H1 (cell line): ENCODE results near the gene LGALS3. TPM values are rescaled to one million over a fixed set of nuclear protein-coding genes. Genes with fewer than 3 reads are reported as not detected.

ENCODE experiments used
- CTCF ChIA-PET: fragments of 300-600 bp; sonication (Branson Sonifier 250); formaldehyde crosslinking; loops from one replicate; lab custom pipeline; 2021; ENCODE audit not compliant: partially characterized antibody; lab: Charles Lee
- POLR2A ChIA-PET: fragments of 300-600 bp; sonication (Branson Sonifier 250); formaldehyde crosslinking; loops from one replicate; lab custom pipeline; 2021; ENCODE audit warnings: inconsistent platforms; ENCODE audit not compliant: partially characterized antibody; lab: Charles Lee
- DNase-seq, 2 experiments: peaks; one replicate each; pipeline versions ENCODE4 v3.0.0 to v3.0.0-alpha.2; 2010 to 2022; ENCODE audit warnings: low spot score in 2 of 2, low read depth in 1 of 2, mixed read lengths in 1 of 2
- FAIRE-seq: peaks from 2 replicates; lab custom pipeline; 2011; peaks lifted over from hg19 to GRCh38; lab: Jason Lieb, UNC
- H2AFZ ChIP-seq: 2 replicates; pipeline ENCODE4 v1.8.1; 2012; ENCODE audit warnings: low read length, inconsistent platforms
- H2AK5ac ChIP-seq: 2 replicates; pipeline ENCODE4 v1.6.1; 2013; ENCODE audit warnings: low read depth, low read length
- H2BK120ac ChIP-seq: replicated peaks from 2 replicates; pipeline ENCODE3; 2013; ENCODE audit warnings: low read depth, low read length, inconsistent platforms
- H2BK12ac ChIP-seq: 2 replicates; pipeline ENCODE4 v1.6.1; 2013; ENCODE audit warnings: low read depth, low read length
- H2BK15ac ChIP-seq: 2 replicates; pipeline ENCODE4 v1.6.1; 2013; ENCODE audit warnings: low read length
- H2BK20ac ChIP-seq: 2 replicates; pipeline ENCODE4 v1.6.1; 2013; ENCODE audit warnings: low read length
- H2BK5ac ChIP-seq: 2 replicates; pipeline ENCODE4 v1.6.1; 2013; ENCODE audit warnings: low read depth, low read length
- H3K14ac ChIP-seq: 2 replicates; pipeline ENCODE4 v1.6.1; 2013; ENCODE audit warnings: inconsistent platforms; ENCODE audit not compliant: insufficient read length
- H3K18ac ChIP-seq: 2 replicates; pipeline ENCODE4 v1.6.1; 2013; ENCODE audit warnings: low read length; ENCODE audit errors: extremely low read depth
- H3K23ac ChIP-seq: 2 replicates; pipeline ENCODE4 v1.6.1; 2013; ENCODE audit warnings: inconsistent platforms; ENCODE audit not compliant: insufficient read length
- H3K23me2 ChIP-seq: 2 replicates; pipeline ENCODE4 v1.6.1; 2013; ENCODE audit warnings: low read depth, low read length
- H3K27ac ChIP-seq: 2 replicates; pipeline ENCODE4 v1.6.1; 2011; ENCODE audit warnings: low read depth, low read length, inconsistent platforms
- H3K27me3 ChIP-seq, 4 experiments: replicated peaks in 1 of 4; 1 replicate in 1 of 4; 2 replicates in 3 of 4; pipeline versions ENCODE4 v1.6.1 to v1.8.1; 2011 to 2013; ENCODE audit warnings: low read length in 3 of 4, mild to moderate bottlenecking in 3 of 4, inconsistent platforms in 2 of 4, mixed read lengths in 2 of 4, moderate library complexity in 1 of 4; ENCODE audit not compliant: control insufficient read depth in 3 of 4, insufficient read depth in 3 of 4; ENCODE audit errors: extremely low read depth in 1 of 4
- H3K36me3 ChIP-seq, 4 experiments: 2 replicates each; pipeline versions ENCODE4 v1.6.1 to v1.8.1; 2011 to 2013; ENCODE audit warnings: mild to moderate bottlenecking in 4 of 4, low read length in 3 of 4, moderate library complexity in 2 of 4, control low read depth in 1 of 4, inconsistent platforms in 1 of 4; ENCODE audit not compliant: insufficient read depth in 4 of 4, control insufficient read depth in 2 of 4
- H3K4ac ChIP-seq: replicated peaks from 2 replicates; pipeline ENCODE3; 2013; ENCODE audit warnings: low read length, low read depth, mixed read lengths, inconsistent platforms; ENCODE audit not compliant: insufficient read length
- H3K4me1 ChIP-seq, 4 experiments: replicated peaks in 1 of 4; 1 replicate in 1 of 4; 2 replicates in 3 of 4; pipeline versions ENCODE4 v1.6.1 to v1.8.1; 2011 to 2013; ENCODE audit warnings: low read length in 3 of 4, inconsistent platforms in 2 of 4, mixed read lengths in 1 of 4; ENCODE audit not compliant: insufficient read depth in 4 of 4, control insufficient read depth in 3 of 4
- H3K4me2 ChIP-seq, 2 experiments: 2 replicates each; pipeline versions ENCODE4 v1.6.1 to v1.8.1; 2011 to 2013; ENCODE audit warnings: low read depth in 2 of 2, low read length in 2 of 2, control low read depth in 1 of 2, inconsistent platforms in 1 of 2, mild to moderate bottlenecking in 1 of 2; ENCODE audit not compliant: insufficient read depth in 1 of 2
- H3K4me3 ChIP-seq, 4 experiments: fragments of 200-600, 300-600 bp in 1 of 4; sonication (generic), shearing (Covaris generic), sonication (Bioruptor Twin) in 1 of 4; 2 replicates each; pipeline versions ENCODE4 v1.5.1 to v1.8.1; 2011 to 2016; ENCODE audit warnings: low read length in 4 of 4, low read depth in 3 of 4, control low read depth in 2 of 4, inconsistent platforms in 2 of 4, mild to moderate bottlenecking in 2 of 4, mixed read lengths in 1 of 4, moderate library complexity in 1 of 4; ENCODE audit not compliant: insufficient read depth in 2 of 4; ENCODE audit errors: extremely low read depth in 1 of 4
- H3K56ac ChIP-seq: replicated peaks from 2 replicates; pipeline ENCODE3; 2013; ENCODE audit warnings: low read depth, mild to moderate bottlenecking, mixed read lengths, low read length, inconsistent platforms; ENCODE audit not compliant: insufficient read length
- H3K79me1 ChIP-seq: 2 replicates; pipeline ENCODE4 v1.6.1; 2013; ENCODE audit warnings: low read depth, low read length, control low read depth
- H3K79me2 ChIP-seq, 2 experiments: 2 replicates each; pipeline versions ENCODE4 v1.6.1 to v1.8.1; 2012 to 2013; ENCODE audit warnings: low read length in 2 of 2, mild to moderate bottlenecking in 2 of 2, inconsistent platforms in 1 of 2; ENCODE audit not compliant: insufficient read depth in 2 of 2, control insufficient read depth in 1 of 2
- H3K9ac ChIP-seq, 4 experiments: replicated peaks in 1 of 4; 1 replicate in 1 of 4; 2 replicates in 3 of 4; pipeline versions ENCODE4 v1.6.1 to v1.8.1; 2011 to 2013; ENCODE audit warnings: low read depth in 3 of 4, low read length in 3 of 4, control low read depth in 2 of 4, mild to moderate bottlenecking in 2 of 4, moderate library complexity in 2 of 4, inconsistent platforms in 1 of 4; ENCODE audit errors: extremely low read depth in 1 of 4
- H3K9me3 ChIP-seq, 2 experiments: 2 replicates each; pipeline versions ENCODE4 v1.6.1 to v1.8.1; 2012 to 2013; ENCODE audit warnings: mild to moderate bottlenecking in 2 of 2, moderate library complexity in 2 of 2, control low read depth in 1 of 2, inconsistent platforms in 1 of 2, low read depth in 1 of 2, low read length in 1 of 2, mixed read lengths in 1 of 2; ENCODE audit not compliant: insufficient read depth in 2 of 2
- H4K20me1 ChIP-seq, 2 experiments: replicated peaks in 1 of 2; 2 replicates each; pipeline versions ENCODE3 to v1.8.1; 2011 to 2013; ENCODE audit warnings: inconsistent platforms in 2 of 2, low read length in 2 of 2, mild to moderate bottlenecking in 1 of 2; ENCODE audit not compliant: insufficient read depth in 2 of 2, control insufficient read depth in 1 of 2
- H4K5ac ChIP-seq: 2 replicates; pipeline ENCODE4 v1.6.1; 2013; ENCODE audit warnings: low read length, low read depth, mixed read lengths, inconsistent platforms; ENCODE audit not compliant: insufficient read length
- H4K8ac ChIP-seq: 2 replicates; pipeline ENCODE4 v1.8.0; 2013; ENCODE audit warnings: mild to moderate bottlenecking, moderate library complexity, low read length, inconsistent platforms; ENCODE audit not compliant: insufficient read depth; ENCODE audit errors: extremely low read depth
- H4K91ac ChIP-seq: replicated peaks from 2 replicates; pipeline ENCODE3; 2013; ENCODE audit warnings: low read length, mixed read lengths, inconsistent platforms; ENCODE audit not compliant: insufficient read length
- CBX5 ChIP-seq: fragments of 300-800, 300-1000 bp; sonication (generic); IDR thresholded peaks from 2 replicates; pipeline ENCODE4 v1.7.1; 2016; ENCODE audit warnings: antibody characterized with exemption, low read length, low read depth
- FOSL1 ChIP-seq: IDR thresholded peaks from 2 replicates; pipeline ENCODE4 v1.6.1; 2011; ENCODE audit warnings: mild to moderate bottlenecking, low read depth, low read length, moderate library complexity; ENCODE audit not compliant: insufficient read depth
- JUND ChIP-seq: IDR thresholded peaks from 2 replicates; pipeline ENCODE4 v1.6.1; 2011; ENCODE audit warnings: mild to moderate bottlenecking, improper control_type of control experiment, low read length
- POLR2AphosphoS5 ChIP-seq: IDR thresholded peaks from 2 replicates; pipeline ENCODE4 v1.6.1; 2011; ENCODE audit warnings: low read depth, low read length
- RNF2 ChIP-seq: fragments of 200-900, 300-1000 bp; sonication (generic); IDR thresholded peaks from 2 replicates; pipeline ENCODE4 v1.7.1; 2016; ENCODE audit warnings: borderline replicate concordance, low read depth, mild to moderate bottlenecking, antibody characterized with exemption, low read length; ENCODE audit not compliant: poor library complexity, severe bottlenecking; ENCODE audit errors: missing control alignments
- TAF7 ChIP-seq: optimal IDR thresholded peaks from 2 replicates; pipeline ENCODE3; 2011; ENCODE audit warnings: low read depth, mild to moderate bottlenecking, inconsistent platforms, low read length, moderate library complexity, borderline replicate concordance
- ZNF274 ChIP-seq: IDR thresholded peaks from 2 replicates; pipeline ENCODE4 v1.7.0; 2012; ENCODE audit warnings: low read length, borderline replicate concordance; ENCODE audit errors: extremely low read depth
- WGBS, 2 experiments: shearing (Covaris generic) in 1 of 2; methylation state at CpG; one replicate each; pipeline versions ENCODE4 v1.1.6 to v1.1.7; 2013 to 2015; ENCODE audit warnings: low lambda C conversion rate in 2 of 2, mixed read lengths in 2 of 2, inconsistent platforms in 1 of 2, low coverage in 1 of 2, missing lambda C conversion rate in 1 of 2; ENCODE audit not compliant: insufficient replicate concordance in 2 of 2, insufficient coverage in 1 of 2, insufficient read length in 1 of 2; ENCODE audit errors: extremely low coverage in 1 of 2, missing lambda C conversion rate in 1 of 2; 5-methylcytosine and 5-hydroxymethylcytosine counted together
- polyA plus RNA-seq, 7 experiments: library from polyadenylated mRNA; depleted of rRNA in 3 of 7; stranded (reverse) in 5 of 7; unstranded in 2 of 7; fragments of >200 nt in 5 of 7; fragments of 200-250 nt in 2 of 7; gene quantifications; 1 replicate in 5 of 7; 2 replicates in 1 of 7; 4 replicates in 1 of 7; pipeline versions ENCODE4 v1.2.1 to v1.2.3, GENCODE V29; 2011 to 2013; ENCODE audit warnings: missing spikeins in 2 of 7, mixed read lengths in 2 of 7
- total RNA-seq: library from RNA; stranded (reverse); fragmentation: NEBNext Ultra II Directional; extraction: Animal tissue kit (Norgen Biotek cat#: 25700); gene quantifications from 2 replicates; pipeline ENCODE4 v1.2.1, GENCODE V29; 2021
- TF ChIP-seq, protein P1 (sequence below): IDR thresholded peaks from 2 replicates; pipeline ENCODE4 v1.6.1; 2011; ENCODE audit warnings: low read depth, mild to moderate bottlenecking, low read length; ENCODE audit not compliant: insufficient read depth
- TF ChIP-seq, protein P2 (sequence below): IDR thresholded peaks from 2 replicates; pipeline ENCODE4 v1.6.1; 2012; ENCODE audit warnings: inconsistent platforms

LGALS3 gene
- total and polyA plus RNA-seq, 2 of the 8 experiments (the other 6 are each of a cell fraction or from before 2014, with no cell fraction given), result 9.7 to 14.5 TPM

DNA sequence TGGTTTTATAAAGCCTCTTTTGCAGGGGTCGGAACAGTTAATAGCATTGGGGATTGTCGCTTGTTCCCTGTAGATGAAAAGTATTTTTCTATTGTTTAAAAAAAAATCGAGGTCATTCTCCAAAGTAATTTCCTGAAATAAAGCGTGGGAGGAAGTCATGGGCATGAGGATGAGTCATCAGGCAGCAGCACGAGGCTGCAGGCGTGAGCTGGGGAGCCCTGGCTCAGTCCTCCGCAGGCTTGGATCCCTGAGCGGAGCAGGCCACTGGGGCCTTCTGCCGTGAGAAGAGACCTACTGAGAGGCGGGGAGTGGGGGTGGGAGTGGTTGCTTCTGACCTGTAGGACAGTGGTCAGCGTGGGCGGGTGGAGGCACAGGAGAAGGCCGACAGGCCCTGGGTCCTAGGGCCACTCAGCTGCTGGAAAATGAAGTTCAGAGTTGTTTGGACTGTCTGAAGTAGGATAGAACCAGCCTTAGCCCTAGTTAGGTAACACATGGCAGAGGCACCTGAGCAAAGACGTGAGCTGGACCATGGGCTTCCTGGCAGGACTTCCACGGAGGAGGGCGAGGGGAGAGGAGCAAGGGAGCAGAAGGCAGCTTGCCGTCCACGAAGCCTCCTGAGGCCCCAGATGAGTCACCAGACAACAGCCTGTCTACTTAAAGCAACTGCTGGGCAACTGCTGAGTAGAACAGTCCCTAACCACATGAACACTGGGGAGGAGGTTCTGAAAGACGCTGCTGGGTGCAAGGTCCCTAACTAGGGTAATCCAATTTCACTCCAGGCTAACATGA, 21.1 kb upstream of the LGALS3 start:
- Histone ChIP-seq H3K4me2 (no peak overlapping the region), H3K36me3 (no peaks in the 10 kb centered on the region)
- TF ChIP-seq, protein P1, sequence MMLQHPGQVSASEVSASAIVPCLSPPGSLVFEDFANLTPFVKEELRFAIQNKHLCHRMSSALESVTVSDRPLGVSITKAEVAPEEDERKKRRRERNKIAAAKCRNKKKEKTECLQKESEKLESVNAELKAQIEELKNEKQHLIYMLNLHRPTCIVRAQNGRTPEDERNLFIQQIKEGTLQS, result 0 out of 2 replicates have a peak, but pooled peaks have one; percentile 11
- no peak for TF ChIP-seq CBX5
- TF ChIP-seq FOSL1, result 0 out of 2 replicates have a peak, but pooled peaks have one; percentile 6
- peak; percentile 96 for TF ChIP-seq JUND
- no peak for TF ChIP-seq TAF7
- TF ChIP-seq ZNF274, result no peak
- peak; percentile 85 for TF ChIP-seq POLR2AphosphoS5
- TF ChIP-seq RNF2, result no peak
- TF ChIP-seq, protein P2, sequence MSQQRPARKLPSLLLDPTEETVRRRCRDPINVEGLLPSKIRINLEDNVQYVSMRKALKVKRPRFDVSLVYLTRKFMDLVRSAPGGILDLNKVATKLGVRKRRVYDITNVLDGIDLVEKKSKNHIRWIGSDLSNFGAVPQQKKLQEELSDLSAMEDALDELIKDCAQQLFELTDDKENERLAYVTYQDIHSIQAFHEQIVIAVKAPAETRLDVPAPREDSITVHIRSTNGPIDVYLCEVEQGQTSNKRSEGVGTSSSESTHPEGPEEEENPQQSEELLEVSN, result peak; percentile 89

More for the DNA sequence above, 21.1 kb upstream of the LGALS3 start:
- no peak for DNase-seq
- no peak overlapping the region for H3K23ac ChIP-seq
- H2BK12ac ChIP-seq, result peak overlapping the region; percentile 94; the same call in 1 of the 2 replicates
- no peak overlapping the region for H2BK120ac ChIP-seq
- H3K23me2 ChIP-seq, result no peaks in the 10 kb centered on the region
- no peaks in the 10 kb centered on the region for H4K20me1 ChIP-seq
- no peaks in the 10 kb centered on the region for H3K27me3 ChIP-seq
- no peaks in the 10 kb centered on the region for H3K79me1 ChIP-seq
- H3K4me3 ChIP-seq, result no peak overlapping the region
- no peak overlapping the region for H4K5ac ChIP-seq
- H2BK20ac ChIP-seq, result peak overlapping the region; percentile 77; the same call in 1 of the 2 replicates
- no peak overlapping the region for H3K27ac ChIP-seq
- peak overlapping the region; percentile 32 for H3K56ac ChIP-seq
- H4K91ac ChIP-seq, result no peak overlapping the region
- peak overlapping the region; percentile 48; the same call in 1 of the 2 replicates for H3K18ac ChIP-seq
- no peak overlapping the region for H3K4ac ChIP-seq
- no peaks in the 10 kb centered on the region for H3K79me2 ChIP-seq
- 0 out of 2 replicates have a peak overlapping the region, but pooled peaks have one; percentile 8 for H2BK5ac ChIP-seq
- no peak overlapping the region for H3K14ac ChIP-seq
- H4K8ac ChIP-seq, result no peak overlapping the region
- ChIA-PET POLR2A (interaction anchor here (0.8 to 2.8 kb wide), 6 partner anchors 9 to 57 kb away, joined by 3 to 9 read pairs (median 4); partner anchors contain the start of genes LGALS3 and MAPK1IP1L), CTCF (interaction anchor here (1.0 to 1.8 kb wide), 3 partner anchors 10 to 30 kb away, joined by 3 to 6 read pairs (median 4); no protein-coding TSS in a partner anchor)
- H2BK15ac ChIP-seq, result 0 out of 2 replicates have a peak overlapping the region, but pooled peaks have one; percentile 92
- peaks cover 8 to 21% (median 16%) of the 10 kb centered on the region in 4 experiments; a peak in 6 of 7 replicates for H3K4me1 ChIP-seq
- WGBS, 2 experiments, result 67% methylated on average over 19 of the region's 19 CpGs; no CpG with 5 or more reads in 1 of the 2 experiments
- H3K9me3 ChIP-seq, result no peaks in the 10 kb centered on the region
- H3K9ac ChIP-seq, result no peak overlapping the region
- FAIRE-seq, result no peak
- H2AK5ac ChIP-seq, result no peak overlapping the region
- H2AFZ ChIP-seq, result peak overlapping the region; percentile 4
